DOHH2 (cell line): ENCODE measurements around the gene NKG7.

Experiments
- EZH2phosphoT487 ChIP-seq: fragments of 200-600 bp; sonication (generic); IDR thresholded peaks from 2 replicates; pipeline ENCODE4 v1.6.1; 2017; ENCODE audit warnings: borderline replicate concordance, mild to moderate bottlenecking, antibody characterized with exemption, low read length, moderate library complexity, mixed read lengths
- TF ChIP-seq, protein P1 (sequence below): fragments of 200-600 bp; sonication (generic); IDR thresholded peaks from one replicate; pipeline ENCODE4 v1.5.1; 2014; ENCODE audit warnings: antibody characterized with exemption, mild to moderate bottlenecking, low read depth, low read length; ENCODE audit not compliant: poor library complexity, severe bottlenecking

DNA sequence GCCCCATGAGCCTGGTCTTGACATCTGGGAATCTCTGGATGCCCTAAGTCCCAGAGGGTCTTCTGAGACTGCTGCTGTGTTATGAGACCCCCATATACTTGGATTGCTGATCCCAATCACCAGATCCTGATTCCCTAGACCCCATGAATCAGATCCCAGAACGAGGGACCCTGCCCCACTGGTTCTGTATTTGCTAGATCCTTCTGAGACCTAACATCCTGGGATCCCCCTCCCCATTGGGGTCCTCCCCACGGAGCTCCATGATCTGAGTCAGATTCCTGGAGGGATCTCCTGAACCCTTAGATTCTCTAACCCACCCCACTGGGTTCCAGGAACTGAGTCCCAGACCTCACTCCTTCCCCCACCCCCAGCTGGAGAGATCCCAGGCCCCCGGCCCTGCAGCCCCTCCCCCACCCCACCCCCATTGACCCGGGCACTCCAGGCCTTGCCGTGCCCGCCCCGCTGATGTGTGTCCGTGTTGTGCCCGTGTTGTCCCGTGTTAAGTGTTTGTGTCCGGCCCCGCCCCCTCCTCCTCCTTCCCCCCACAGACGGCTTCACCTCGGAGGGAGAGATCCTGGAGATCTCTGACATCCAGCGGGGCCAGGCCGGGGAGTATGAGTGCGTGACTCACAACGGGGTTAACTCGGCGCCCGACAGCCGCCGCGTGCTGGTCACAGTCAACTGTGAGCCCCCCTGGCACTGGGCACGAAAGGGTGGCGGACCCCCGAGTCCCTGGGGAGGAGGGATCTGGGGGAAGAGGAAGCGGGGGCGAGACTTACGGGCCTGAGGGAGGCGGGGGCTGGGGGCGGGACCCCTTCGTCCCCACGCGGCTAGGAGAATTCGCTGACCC is 46.0 kb downstream of the NKG7 start:
- TF ChIP-seq, protein P1, sequence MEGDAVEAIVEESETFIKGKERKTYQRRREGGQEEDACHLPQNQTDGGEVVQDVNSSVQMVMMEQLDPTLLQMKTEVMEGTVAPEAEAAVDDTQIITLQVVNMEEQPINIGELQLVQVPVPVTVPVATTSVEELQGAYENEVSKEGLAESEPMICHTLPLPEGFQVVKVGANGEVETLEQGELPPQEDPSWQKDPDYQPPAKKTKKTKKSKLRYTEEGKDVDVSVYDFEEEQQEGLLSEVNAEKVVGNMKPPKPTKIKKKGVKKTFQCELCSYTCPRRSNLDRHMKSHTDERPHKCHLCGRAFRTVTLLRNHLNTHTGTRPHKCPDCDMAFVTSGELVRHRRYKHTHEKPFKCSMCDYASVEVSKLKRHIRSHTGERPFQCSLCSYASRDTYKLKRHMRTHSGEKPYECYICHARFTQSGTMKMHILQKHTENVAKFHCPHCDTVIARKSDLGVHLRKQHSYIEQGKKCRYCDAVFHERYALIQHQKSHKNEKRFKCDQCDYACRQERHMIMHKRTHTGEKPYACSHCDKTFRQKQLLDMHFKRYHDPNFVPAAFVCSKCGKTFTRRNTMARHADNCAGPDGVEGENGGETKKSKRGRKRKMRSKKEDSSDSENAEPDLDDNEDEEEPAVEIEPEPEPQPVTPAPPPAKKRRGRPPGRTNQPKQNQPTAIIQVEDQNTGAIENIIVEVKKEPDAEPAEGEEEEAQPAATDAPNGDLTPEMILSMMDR: no peak
- TF ChIP-seq EZH2phosphoT487: no peak
